HL-60 (cell line): Measurements from ENCODE around the gene CIT.

Experiments used
- DNase-seq, 2 experiments: peaks; one replicate each; pipeline ENCODE4 v3.0.0-alpha.2; 2010 to 2020; ENCODE audit warnings: low read depth in 1 of 2, low spot score in 1 of 2
- H3K27ac ChIP-seq: fragments of 250-450 bp; sonication (Bioruptor Pico); replicated peaks from 2 replicates; pipeline ENCODE4 v1.5.1; 2020; ENCODE audit warnings: mild to moderate bottlenecking, moderate library complexity
- H3K27me3 ChIP-seq: fragments of 250-450 bp; sonication (Bioruptor Pico); 2 replicates; pipeline ENCODE4 v1.5.1; 2021; ENCODE audit warnings: mild to moderate bottlenecking, moderate library complexity; ENCODE audit not compliant: insufficient read depth, poor library complexity, severe bottlenecking
- H3K4me3 ChIP-seq: replicated peaks from 2 replicates; pipeline ENCODE4 v1.5.1; 2011; ENCODE audit warnings: mild to moderate bottlenecking, control low read depth, low read length; ENCODE audit not compliant: insufficient read depth
- GABPA ChIP-seq: IDR thresholded peaks from 2 replicates; pipeline ENCODE4 v1.6.1; 2012; ENCODE audit warnings: low read depth
- POLR2AphosphoS5 ChIP-seq: IDR thresholded peaks from 2 replicates; pipeline ENCODE4 v1.6.1; 2012; ENCODE audit warnings: low read depth
- SPI1 ChIP-seq: IDR thresholded peaks from 2 replicates; pipeline ENCODE4 v1.6.1; 2012; ENCODE audit warnings: low read depth, mild to moderate bottlenecking, borderline replicate concordance
- TF ChIP-seq, protein P1 (sequence below): IDR thresholded peaks from one replicate; pipeline ENCODE4 v1.5.1; 2011; ENCODE audit warnings: low read length, control low read depth, inconsistent platforms; ENCODE audit not compliant: insufficient read depth
- TF ChIP-seq, protein P2 (sequence below): IDR thresholded peaks from 2 replicates; pipeline ENCODE4 v1.6.1; 2012; ENCODE audit warnings: low read depth; ENCODE audit not compliant: insufficient replicate concordance

The CIT gene

DNA sequence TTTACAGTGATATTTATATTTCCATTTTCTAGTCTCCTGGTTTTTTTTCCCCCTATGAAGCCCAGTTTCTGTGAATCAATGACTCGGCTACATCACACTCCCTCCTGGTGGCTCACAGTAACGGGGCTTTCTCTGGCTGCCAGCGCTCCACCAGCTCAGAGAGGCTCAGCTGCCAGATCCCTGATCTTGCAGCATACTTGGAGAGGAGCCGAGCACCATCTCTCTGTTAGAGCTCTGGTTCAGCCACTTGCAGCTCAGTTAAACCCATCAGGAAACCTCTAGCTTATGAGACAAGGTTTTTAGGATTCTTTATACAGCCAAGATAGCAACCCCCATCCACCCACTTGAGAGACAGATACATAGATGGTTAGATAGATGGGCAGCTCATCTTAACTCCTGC lies 74.6 kb downstream of the CIT start:
- TF ChIP-seq, protein P1, sequence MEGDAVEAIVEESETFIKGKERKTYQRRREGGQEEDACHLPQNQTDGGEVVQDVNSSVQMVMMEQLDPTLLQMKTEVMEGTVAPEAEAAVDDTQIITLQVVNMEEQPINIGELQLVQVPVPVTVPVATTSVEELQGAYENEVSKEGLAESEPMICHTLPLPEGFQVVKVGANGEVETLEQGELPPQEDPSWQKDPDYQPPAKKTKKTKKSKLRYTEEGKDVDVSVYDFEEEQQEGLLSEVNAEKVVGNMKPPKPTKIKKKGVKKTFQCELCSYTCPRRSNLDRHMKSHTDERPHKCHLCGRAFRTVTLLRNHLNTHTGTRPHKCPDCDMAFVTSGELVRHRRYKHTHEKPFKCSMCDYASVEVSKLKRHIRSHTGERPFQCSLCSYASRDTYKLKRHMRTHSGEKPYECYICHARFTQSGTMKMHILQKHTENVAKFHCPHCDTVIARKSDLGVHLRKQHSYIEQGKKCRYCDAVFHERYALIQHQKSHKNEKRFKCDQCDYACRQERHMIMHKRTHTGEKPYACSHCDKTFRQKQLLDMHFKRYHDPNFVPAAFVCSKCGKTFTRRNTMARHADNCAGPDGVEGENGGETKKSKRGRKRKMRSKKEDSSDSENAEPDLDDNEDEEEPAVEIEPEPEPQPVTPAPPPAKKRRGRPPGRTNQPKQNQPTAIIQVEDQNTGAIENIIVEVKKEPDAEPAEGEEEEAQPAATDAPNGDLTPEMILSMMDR = no peak
- TF ChIP-seq GABPA (no peak), SPI1 (no peak), POLR2AphosphoS5 (no peak)
- TF ChIP-seq, protein P2, sequence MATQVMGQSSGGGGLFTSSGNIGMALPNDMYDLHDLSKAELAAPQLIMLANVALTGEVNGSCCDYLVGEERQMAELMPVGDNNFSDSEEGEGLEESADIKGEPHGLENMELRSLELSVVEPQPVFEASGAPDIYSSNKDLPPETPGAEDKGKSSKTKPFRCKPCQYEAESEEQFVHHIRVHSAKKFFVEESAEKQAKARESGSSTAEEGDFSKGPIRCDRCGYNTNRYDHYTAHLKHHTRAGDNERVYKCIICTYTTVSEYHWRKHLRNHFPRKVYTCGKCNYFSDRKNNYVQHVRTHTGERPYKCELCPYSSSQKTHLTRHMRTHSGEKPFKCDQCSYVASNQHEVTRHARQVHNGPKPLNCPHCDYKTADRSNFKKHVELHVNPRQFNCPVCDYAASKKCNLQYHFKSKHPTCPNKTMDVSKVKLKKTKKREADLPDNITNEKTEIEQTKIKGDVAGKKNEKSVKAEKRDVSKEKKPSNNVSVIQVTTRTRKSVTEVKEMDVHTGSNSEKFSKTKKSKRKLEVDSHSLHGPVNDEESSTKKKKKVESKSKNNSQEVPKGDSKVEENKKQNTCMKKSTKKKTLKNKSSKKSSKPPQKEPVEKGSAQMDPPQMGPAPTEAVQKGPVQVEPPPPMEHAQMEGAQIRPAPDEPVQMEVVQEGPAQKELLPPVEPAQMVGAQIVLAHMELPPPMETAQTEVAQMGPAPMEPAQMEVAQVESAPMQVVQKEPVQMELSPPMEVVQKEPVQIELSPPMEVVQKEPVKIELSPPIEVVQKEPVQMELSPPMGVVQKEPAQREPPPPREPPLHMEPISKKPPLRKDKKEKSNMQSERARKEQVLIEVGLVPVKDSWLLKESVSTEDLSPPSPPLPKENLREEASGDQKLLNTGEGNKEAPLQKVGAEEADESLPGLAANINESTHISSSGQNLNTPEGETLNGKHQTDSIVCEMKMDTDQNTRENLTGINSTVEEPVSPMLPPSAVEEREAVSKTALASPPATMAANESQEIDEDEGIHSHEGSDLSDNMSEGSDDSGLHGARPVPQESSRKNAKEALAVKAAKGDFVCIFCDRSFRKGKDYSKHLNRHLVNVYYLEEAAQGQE = no peak
- no peak overlapping the region for H3K27ac ChIP-seq
- no peak for DNase-seq

DNA sequence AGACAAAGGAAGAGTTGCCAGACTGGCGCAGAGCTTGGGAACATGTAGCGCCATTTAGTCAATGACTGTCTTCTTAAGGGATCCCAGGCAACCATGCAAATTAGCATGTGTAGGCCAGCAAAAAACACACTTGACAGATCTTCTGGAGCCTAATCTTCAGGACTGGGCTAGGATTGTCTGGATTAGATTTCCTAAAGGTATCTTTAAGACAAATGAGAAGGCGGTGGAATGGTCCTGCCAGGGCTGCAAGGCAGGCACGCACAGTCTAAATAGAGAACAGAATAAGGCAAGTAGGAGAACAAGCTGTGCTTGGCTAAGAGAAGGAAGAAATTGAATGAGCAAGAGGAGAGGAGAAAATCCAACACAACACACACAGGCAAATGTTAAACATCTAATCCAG lies 80.0 kb downstream of the CIT start:
- DNase-seq = no peak
- Histone ChIP-seq H3K27ac (no peak overlapping the region), H3K27me3 (no peaks in the 10 kb centered on the region), H3K4me3 (no peak overlapping the region)
- TF ChIP-seq SPI1 (no peak), GABPA (no peak), POLR2AphosphoS5 (no peak)
- TF ChIP-seq, protein P2 = no peak
- TF ChIP-seq, protein P1 = no peak

More for the DNA sequence above, 74.6 kb downstream of the CIT start:
- H3K27me3 ChIP-seq = no peaks in the 10 kb centered on the region
- no peak overlapping the region for H3K4me3 ChIP-seq

DNA sequence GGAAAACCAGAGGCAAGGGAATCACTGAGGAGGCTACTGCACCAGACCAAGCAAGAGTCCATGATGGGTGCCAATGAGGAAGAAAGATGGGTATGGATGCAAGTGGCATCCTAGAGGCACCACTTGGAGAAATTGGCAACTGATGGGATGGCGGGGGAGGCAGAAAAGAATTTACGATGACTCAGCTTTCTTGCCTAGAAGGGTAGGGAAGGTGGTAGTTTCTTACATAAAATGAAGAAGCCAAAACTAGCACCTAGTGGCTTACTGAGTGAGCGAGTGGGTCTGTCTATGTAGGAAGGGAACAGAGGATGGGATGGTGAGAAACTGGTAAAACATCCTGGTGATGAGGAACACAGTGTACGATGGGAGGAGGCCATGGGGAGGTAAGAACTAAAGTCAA lies 80.8 kb downstream of the CIT start:
- no peak for DNase-seq
- H3K27ac ChIP-seq = no peak overlapping the region
- H3K27me3 ChIP-seq = no peaks in the 10 kb centered on the region
- no peak overlapping the region for H3K4me3 ChIP-seq
- TF ChIP-seq POLR2AphosphoS5 (no peak), SPI1 (no peak), GABPA (no peak)
- TF ChIP-seq, protein P1 = no peak
- TF ChIP-seq, protein P2 = no peak
